Testis (tissue), 3 donors: ENCODE data around the gene OTUB1. TPM values are rescaled to one million over a fixed set of nuclear protein-coding genes. Genes with fewer than 3 reads are reported as not detected.

Experiments used
- DNase-seq: peaks from one replicate; pipeline ENCODE4 v3.0.0-alpha.2; 2019
- H3K27ac ChIP-seq, 2 donors: fragments of 200-600 bp; sonication (generic); one replicate each; pipeline ENCODE4 v1.5.1; 2019
- H3K27me3 ChIP-seq: fragments of 200-600 bp; sonication (generic); one replicate; pipeline ENCODE4 v1.5.1; 2019
- H3K36me3 ChIP-seq: fragments of 200-600 bp; sonication (generic); one replicate; pipeline ENCODE4 v1.5.1; 2017; ENCODE audit warnings: low read depth; ENCODE audit errors: missing control alignments
- H3K4me1 ChIP-seq: fragments of 200-600 bp; sonication (generic); one replicate; pipeline ENCODE4 v1.5.1; 2019
- H3K4me3 ChIP-seq, 2 donors: fragments of 200-600 bp; sonication (generic); one replicate each; pipeline ENCODE4 v1.5.1; 2017 to 2019
- H3K9me3 ChIP-seq: fragments of 200-600 bp; sonication (generic); one replicate; pipeline ENCODE4 v1.5.1; 2017
- CTCF ChIP-seq, 3 experiments: fragments of 450-650 bp in 2 of 3; fragments of 200-600 bp in 1 of 3; sonication (generic) in 1 of 3; IDR thresholded peaks; one replicate each; pipeline ENCODE4 v1.5.1; 2016 to 2019; ENCODE audit warnings: antibody characterized with exemption in 3 of 3, mild to moderate bottlenecking in 2 of 3, moderate library complexity in 1 of 3
- POLR2A ChIP-seq: fragments of 450-650 bp; IDR thresholded peaks from one replicate; pipeline ENCODE4 v1.6.1; 2017; ENCODE audit warnings: antibody characterized with exemption, mild to moderate bottlenecking, moderate library complexity
- WGBS, 2 donors: methylation state at CpG; one replicate each; pipeline ENCODE4 v1.1.5; 2018; 5-methylcytosine and 5-hydroxymethylcytosine counted together
- intact Hi-C: fragments of 100-400 bp; cut with DNase I; formaldehyde crosslinking; loops from one replicate; pipeline ENCODE4 v1.15.1; 2023; ENCODE audit warnings: low total_unique reads
- polyA plus RNA-seq: library from polyadenylated mRNA; stranded (reverse); fragments of 350-450 nt; fragmentation: Illumina TruSeq; extraction: RNeasy Lipid Tissue Mini Kit (QIAGEN cat#74804); gene quantifications from one replicate; pipeline ENCODE4 v1.2.3, GENCODE V29; 2014; ENCODE audit warnings: low read depth, low replicate concordance; ENCODE audit not compliant: insufficient read depth
- total RNA-seq, 2 donors: library from RNA; depleted of rRNA; stranded (reverse); fragments of >200 nt; gene quantifications; one replicate each; pipeline ENCODE4 v1.2.3, GENCODE V29; 2016

The OTUB1 gene
- total and polyA plus RNA-seq, 3 donors from 2014 or later: 115 to 145 (median 121) TPM

- peaks cover 33% of the 10 kb centered on the region for H3K4me1 ChIP-seq
- H3K36me3 ChIP-seq: no peaks in the 10 kb centered on the region
- 78 to 90% methylated on average over 4 of the region's 4 CpGs for WGBS, 2 donors
- no peak overlapping the region for H3K27ac ChIP-seq
- no peak for DNase-seq
- TF ChIP-seq POLR2A (no peak), CTCF (IDR thresholded peaks at IDR 0.05) (no peak)
- H3K9me3 ChIP-seq: no peaks in the 10 kb centered on the region
- no peaks in the 10 kb centered on the region for H3K27me3 ChIP-seq
- no peak overlapping the region for H3K4me3 ChIP-seq
- intact Hi-C loops: no loop called here
These were observed 18.3 kb downstream of the OTUB1 start for GRCh38 chr11:64004590-64004984.

- WGBS, 2 donors: 85% methylated on average over 4 of the region's 4 CpGs; no CpG with 5 or more reads in 1 of the 2 donors
- no peak for TF ChIP-seq CTCF (IDR thresholded peaks at IDR 0.05)
- TF ChIP-seq POLR2A: no peak
- Histone ChIP-seq H3K4me3 (no peak overlapping the region), H3K4me1 (peaks cover 25% of the 10 kb centered on the region), H3K9me3 (no peaks in the 10 kb centered on the region), H3K36me3 (no peaks in the 10 kb centered on the region), H3K27ac (no peak overlapping the region), H3K27me3 (no peaks in the 10 kb centered on the region)
- no peak for DNase-seq
- intact Hi-C loops: no loop called here
These were observed 19.5 kb downstream of the OTUB1 start for GRCh38 chr11:64005691-64006090.

GRCh38 chr11:64006398-64006797 is 20.2 kb downstream of the OTUB1 start:
- Histone ChIP-seq H3K27me3 (no peaks in the 10 kb centered on the region), H3K9me3 (no peaks in the 10 kb centered on the region), H3K4me3 (no peak overlapping the region), H3K36me3 (no peaks in the 10 kb centered on the region), H3K4me1 (peaks cover 20% of the 10 kb centered on the region), H3K27ac (no peak overlapping the region)
- intact Hi-C loops: no loop called here
- no peak for DNase-seq
- WGBS, 2 donors: 79 to 89% methylated on average over 9 to 12 of the region's 12 CpGs
- TF ChIP-seq CTCF (IDR thresholded peaks at IDR 0.05) (no peak), POLR2A (no peak)

GRCh38 chr11:64007160-64007628 is 21.0 kb downstream of the OTUB1 start:
- no peak for TF ChIP-seq CTCF (IDR thresholded peaks at IDR 0.05)
- no peak for TF ChIP-seq POLR2A
- Histone ChIP-seq H3K4me1 (peaks cover 16% of the 10 kb centered on the region), H3K4me3 (peak overlapping the region; percentile 23 to 34), H3K36me3 (no peaks in the 10 kb centered on the region), H3K27ac (peak overlapping the region in 1 of 2 donors; percentile 71), H3K9me3 (no peaks in the 10 kb centered on the region), H3K27me3 (no peaks in the 10 kb centered on the region)
- peak; percentile 51 for DNase-seq
- whole genome bisulfite sequencing, 2 donors: 0 to 6% methylated on average over 26 to 27 of the region's 27 CpGs
- intact Hi-C loops: no loop called here

GRCh38 chr11:64007629-64008282 is 21.5 kb downstream of the OTUB1 start:
- peak overlapping the region; percentile 23 to 34 for H3K4me3 ChIP-seq
- no peaks in the 10 kb centered on the region for H3K36me3 ChIP-seq
- TF ChIP-seq CTCF (IDR thresholded peaks at IDR 0.05) (peak; percentile 32 to 67 (median 47)), POLR2A (no peak)
- peak overlapping the region; percentile 49 to 71 for H3K27ac ChIP-seq
- no peaks in the 10 kb centered on the region for H3K9me3 ChIP-seq
- no peaks in the 10 kb centered on the region for H3K27me3 ChIP-seq
- DNase-seq: peak; percentile 92
- peaks cover 15% of the 10 kb centered on the region for H3K4me1 ChIP-seq
- intact Hi-C loops: no loop called here
- WGBS, 2 donors: 2 to 3% methylated on average over 32 to 40 of the region's 40 CpGs
